GM19467 (cell line): Measurements from ENCODE around the gene SLC6A12.
"Not testable (repeated sequence)": the region's sequence is repeated elsewhere in the genome, so short reads cannot be mapped to it uniquely, and the experiment has no call there.

Source experiments
- ATAC-seq: cut with Tn5 transposase; IDR thresholded peaks from one replicate; pipeline ENCODE4 v1.9.1; 2021; ENCODE audit warnings: mild to moderate bottlenecking, moderate library complexity; ENCODE audit not compliant: unreplicated experiment

The SLC6A12 gene

GRCh38 chr12:218728-219590 lies 5.0 kb upstream of the SLC6A12 start:
- ATAC-seq, result no peak

- no peak for ATAC-seq
Observed at GRCh38 chr12:218221-218620, 4.3 kb upstream of the SLC6A12 start.

DNA sequence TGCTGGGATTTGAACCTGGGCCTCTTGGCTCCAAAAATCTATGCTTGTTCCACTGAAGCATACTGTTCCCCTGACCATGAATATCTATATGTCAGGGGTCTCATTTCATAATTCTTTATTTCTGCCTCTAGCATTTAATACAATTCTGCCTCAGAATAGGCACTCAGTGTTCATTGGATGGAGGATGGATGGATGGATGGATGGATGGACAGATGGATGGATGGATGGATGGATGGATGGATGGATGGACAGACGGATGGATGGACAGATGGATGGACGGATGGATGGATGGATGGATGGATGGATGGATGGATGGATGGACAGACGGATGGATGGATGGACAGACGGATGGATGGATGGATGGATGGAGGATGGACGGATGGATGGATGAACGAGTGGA lies 3.1 kb upstream of the SLC6A12 start:
- ATAC-seq, result not testable (repeated sequence)

- no peak for ATAC-seq
Observed at GRCh38 chr12:215116-215515, 1.2 kb upstream of the SLC6A12 start.

GRCh38 chr12:213527-213932 lies 427 bp downstream of the SLC6A12 start:
- no peak for ATAC-seq

DNA sequence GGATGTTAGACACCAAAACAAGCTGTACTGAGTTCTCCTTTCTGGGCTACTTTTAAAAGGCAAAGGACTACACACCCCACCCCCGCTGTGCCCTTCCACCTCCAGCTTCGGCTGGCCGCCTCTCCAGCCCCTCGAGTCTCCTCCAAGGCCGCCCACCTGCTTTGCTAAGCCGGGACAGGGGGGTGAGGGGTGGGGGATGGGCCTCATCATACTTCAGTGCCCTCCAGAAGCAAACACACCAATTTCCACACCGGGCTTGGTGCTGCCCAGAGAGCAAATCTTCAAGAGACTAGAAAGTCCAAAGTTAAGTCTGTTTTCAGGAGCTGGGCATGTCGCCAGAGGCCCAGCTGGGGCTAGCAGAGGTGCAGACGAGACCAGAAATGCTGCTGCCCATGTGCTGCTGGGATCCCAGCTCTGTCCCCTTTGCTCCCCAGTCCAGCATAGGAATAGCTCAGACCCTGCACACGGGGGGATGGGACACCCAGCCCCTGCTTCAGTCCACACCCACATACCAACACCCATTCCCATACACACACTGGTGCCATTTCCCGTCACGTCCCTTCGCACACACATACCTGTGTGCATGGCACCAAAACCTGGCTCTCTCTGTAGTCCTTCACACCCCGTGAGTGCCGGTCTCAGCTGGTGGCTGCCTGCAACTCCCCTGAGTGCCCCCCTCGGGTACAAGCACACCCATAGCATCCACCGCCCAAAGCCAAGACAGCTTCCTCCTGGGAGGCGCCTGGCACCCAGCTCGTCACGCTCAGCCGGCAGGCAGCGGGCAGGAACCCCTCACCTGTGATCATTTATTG lies 1.0 kb downstream of the SLC6A12 start:
- ATAC-seq, result no peak

- no peak for ATAC-seq
Observed at GRCh38 chr12:212415-212714, 1.6 kb downstream of the SLC6A12 start.

- no peak for ATAC-seq
Observed at GRCh38 chr12:211639-212414, 2.1 kb downstream of the SLC6A12 start.

DNA sequence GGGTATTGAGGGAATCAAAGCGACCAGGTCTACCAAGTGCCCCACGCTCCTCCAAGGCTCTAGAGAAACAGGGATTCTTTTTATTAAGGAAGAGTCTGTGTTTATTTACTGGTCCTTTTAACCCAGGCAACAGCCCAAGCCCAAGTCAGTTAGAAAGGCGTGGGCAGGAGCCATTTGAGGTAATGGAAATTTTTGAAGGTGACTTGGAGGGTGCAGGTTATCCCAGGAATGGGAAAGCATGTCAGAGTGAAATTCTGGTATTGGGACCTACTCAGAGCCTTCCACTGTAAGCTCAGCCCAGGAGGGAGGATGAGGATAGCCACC lies 2.9 kb downstream of the SLC6A12 start:
- ATAC-seq, result no peak

DNA sequence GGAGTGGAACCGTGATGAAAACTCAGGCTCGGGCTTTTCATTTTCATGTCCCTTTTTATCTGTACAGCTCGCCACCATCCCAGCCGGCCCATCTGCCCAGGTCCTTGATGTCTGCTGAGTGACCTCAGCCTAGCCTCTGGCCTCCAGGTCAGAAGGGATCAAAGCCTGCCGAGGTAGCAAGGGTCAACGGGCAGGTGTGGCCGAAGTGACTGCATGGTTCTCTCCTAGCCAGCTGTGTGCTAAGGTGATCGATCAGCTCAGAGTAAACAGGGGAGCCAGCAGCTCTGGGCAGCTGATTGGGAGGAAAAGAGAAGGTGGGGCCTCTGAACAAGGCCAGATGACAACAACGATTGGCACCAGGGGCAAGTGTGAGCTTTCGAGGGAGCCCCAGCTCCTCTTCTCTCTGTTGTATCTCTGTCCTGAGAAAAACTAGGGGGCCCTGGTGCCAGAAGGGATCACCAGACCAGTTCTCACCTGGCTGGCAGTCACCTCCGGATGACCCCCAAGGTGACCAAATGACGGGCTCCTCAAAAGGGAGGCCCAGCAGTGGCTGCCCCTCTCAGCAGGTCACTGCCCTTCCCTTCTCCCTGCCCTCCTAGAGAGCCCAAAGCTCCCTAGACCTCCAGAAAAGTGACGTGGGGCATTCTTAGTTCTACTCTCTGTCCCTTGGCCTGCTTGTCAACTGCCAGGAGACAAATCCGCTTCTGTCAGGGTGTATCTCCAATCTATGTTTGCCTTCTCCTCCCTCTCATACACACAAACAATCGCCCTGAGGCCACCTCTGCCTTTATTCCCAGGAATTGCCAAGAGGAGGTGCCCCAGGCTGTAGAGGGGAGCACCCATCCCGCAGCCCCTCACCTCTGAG lies 3.4 kb downstream of the SLC6A12 start:
- no peak for ATAC-seq

DNA sequence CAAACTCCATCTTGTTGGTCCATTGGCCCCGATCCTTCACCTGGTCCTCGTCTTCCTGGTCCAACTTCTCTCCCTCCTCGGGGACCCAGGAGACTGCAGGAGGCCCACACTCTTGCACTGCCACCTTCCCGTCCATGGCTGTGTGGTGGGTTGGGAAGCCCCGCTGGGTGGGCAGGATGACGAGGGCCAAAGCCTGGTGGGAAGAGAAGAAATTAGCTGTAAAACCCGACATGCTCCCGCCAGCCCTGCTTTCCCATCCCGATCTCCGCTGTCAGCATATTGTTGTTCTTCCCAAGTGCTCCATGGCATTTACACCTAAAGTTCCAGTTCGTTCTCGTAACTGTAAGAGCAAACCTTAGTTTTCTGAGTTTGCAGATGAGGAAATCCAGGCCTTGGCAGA lies 4.1 kb downstream of the SLC6A12 start:
- ATAC-seq, result no peak

- no peak for ATAC-seq
Observed at GRCh38 chr12:209246-209645, 4.7 kb downstream of the SLC6A12 start.

- ATAC-seq, result no peak
Observed at GRCh38 chr12:208813-209212, 5.1 kb downstream of the SLC6A12 start.

DNA sequence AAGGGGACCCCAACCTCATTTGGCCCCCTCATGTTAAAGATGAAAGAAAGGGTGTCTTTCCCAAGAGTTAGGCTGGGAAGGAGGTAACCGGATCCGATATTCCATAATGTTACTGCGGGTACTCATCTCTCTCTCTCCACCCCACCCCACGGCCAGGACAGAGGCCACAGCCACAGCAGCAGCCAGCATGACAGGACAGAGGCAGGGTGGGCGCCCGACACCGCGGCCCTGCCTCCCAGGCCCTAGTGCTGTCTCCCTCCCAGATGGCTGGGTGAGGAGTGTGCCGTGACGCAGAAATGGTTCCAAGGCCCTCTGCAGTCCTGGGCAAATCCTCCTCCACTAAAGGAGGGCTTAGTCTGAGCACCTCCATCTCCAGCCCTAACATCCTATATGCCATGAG lies 6.2 kb downstream of the SLC6A12 start:
- ATAC-seq, result no peak

DNA sequence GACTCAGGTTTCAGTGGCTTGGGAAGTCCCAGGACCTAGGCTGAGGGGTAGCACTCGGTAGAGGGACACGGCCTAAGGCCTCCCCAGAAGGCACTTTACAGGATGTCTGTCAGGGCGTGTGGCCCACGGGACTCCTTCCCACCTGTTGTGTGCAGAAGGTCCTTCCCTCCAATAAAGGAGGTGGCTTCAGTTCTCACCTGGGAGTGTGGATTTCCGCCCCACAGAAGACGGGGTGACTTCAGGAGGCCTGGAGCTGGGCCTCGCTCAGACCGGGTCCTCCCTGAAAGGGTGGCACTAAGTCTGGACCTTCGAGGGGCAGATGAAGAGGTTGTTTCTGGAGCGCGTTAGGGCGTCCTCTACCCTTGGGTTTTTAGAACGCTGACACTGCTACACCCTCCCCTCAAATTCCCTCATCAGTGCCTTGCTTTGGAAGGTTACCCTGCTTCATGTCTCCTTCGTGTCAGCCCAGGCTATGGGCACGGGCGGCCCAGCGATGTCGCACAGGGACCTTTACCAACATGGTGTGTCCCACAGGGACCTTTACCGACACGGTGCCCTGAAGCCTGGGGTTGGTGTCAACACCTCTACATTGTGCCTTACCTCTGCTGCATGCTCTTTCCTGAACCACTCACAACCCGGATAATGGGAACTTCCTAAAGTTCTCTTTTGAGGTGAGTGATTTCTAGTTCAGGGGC lies 7.1 kb downstream of the SLC6A12 start:
- ATAC-seq, result no peak

GRCh38 chr12:205026-205425 lies 8.9 kb downstream of the SLC6A12 start:
- no peak for ATAC-seq

GRCh38 chr12:204261-204678 lies 9.7 kb downstream of the SLC6A12 start:
- no peak for ATAC-seq

GRCh38 chr12:203462-204260 lies 10.3 kb downstream of the SLC6A12 start:
- no peak for ATAC-seq

- ATAC-seq, result no peak
Observed at GRCh38 chr12:203074-203461, 10.9 kb downstream of the SLC6A12 start.
